ENCODE data around the gene KAT7.

Gene KAT7

GRCh38 chr17:49872754-49873377, 84.4 kb downstream of the KAT7 start:
- DNase-seq (ENCODE audit: low read depth) = no peak

GRCh38 chr17:49873466-49873865, 85.0 kb downstream of the KAT7 start:
- no peak for DNase-seq (ENCODE audit: low read depth)

GRCh38 chr17:49873926-49874325, 85.4 kb downstream of the KAT7 start:
- no peak for DNase-seq (ENCODE audit: low read depth)

- no peak for DNase-seq (ENCODE audit: low read depth)
Observed at GRCh38 chr17:49874911-49875310, 86.4 kb downstream of the KAT7 start.

GRCh38 chr17:49875685-49876084, 87.2 kb downstream of the KAT7 start:
- no peak for DNase-seq (ENCODE audit: low read depth)

- no peak for DNase-seq (ENCODE audit: low read depth)
Observed at GRCh38 chr17:49878931-49879904, 90.7 kb downstream of the KAT7 start.

- peak; percentile 26 for DNase-seq (ENCODE audit: low read depth)
Observed at GRCh38 chr17:49880291-49881053, 92.0 kb downstream of the KAT7 start.

- DNase-seq (ENCODE audit: low read depth) = no peak
Observed at GRCh38 chr17:49881054-49881402, 92.5 kb downstream of the KAT7 start.

GRCh38 chr17:49882434-49882833, 94.0 kb downstream of the KAT7 start:
- DNase-seq (ENCODE audit: low read depth) = no peak
